ENCODE results near the gene FAM200B.
"Not testable (repeated sequence)": the region's sequence is repeated elsewhere in the genome, so short reads cannot be mapped to it uniquely, and the experiment has no call there.

Gene FAM200B

DNA sequence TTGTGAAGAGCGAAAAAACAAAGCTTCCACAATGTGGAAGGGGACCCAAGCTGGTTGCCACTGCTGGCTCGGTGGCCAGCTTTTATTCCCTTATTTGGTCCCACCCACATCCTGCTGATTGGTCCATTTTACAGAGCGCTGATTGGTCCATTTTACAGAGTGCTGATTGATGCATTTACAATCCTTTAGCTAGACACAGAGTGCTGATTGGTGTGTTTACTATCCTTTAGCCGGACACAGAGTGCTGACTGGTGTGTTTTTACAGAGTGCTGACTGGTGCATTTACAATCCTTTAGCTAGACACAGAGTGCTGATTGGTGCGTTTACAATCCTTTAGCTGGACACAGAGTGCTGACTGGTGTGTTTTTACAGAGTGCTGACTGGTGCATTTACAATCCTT lies 51.4 kb downstream of the FAM200B start:
- not testable (repeated sequence) for DNase-seq

DNA sequence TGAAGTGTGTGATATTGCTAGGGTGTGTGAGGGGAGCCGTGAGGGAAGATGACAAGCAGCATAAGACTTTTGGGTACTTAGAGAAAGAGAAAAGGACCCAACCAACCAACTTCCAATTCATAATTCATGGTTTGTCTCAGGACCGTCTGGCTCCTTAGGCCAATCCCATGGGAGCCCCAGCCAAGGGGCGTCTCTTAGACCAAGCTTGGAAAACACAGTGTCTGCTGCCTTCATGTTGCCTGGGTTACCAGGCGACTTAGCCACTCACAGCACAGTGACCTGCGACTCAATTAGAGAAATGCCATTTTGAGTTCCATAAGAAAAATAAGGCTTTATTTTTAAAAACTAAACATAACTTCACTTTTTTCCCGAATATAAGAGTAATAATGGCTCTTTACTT lies 53.9 kb downstream of the FAM200B start:
- no peak for DNase-seq

DNA sequence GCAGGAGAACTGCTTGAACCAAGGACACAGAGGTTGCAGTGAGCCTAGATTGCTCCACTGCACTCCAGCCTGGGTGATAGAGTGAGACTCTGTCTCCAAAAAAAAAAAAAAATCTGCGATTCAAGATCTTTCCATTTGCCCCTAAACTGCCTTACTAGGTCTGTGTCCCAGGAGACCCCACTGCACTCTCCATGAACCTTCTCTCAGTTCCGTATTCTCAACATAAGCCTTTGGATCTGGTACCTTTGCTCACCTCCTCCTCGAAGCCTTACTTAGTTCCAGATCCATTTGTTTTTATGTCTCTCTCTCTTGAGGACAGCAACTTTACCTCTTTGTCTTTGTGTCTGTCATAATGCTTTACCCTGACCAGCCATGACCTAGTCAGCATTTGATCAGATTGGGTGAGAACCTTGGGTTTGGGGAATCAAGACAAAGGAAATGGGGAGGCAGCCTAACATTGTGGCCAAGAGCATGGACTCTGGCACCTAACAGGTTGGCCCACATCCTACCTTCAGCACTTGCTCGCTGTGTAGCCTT lies 55.0 kb downstream of the FAM200B start:
- no peak for DNase-seq

- no peak for DNase-seq
These were observed 55.6 kb downstream of the FAM200B start for GRCh38 chr4:15737255-15737654.

DNA sequence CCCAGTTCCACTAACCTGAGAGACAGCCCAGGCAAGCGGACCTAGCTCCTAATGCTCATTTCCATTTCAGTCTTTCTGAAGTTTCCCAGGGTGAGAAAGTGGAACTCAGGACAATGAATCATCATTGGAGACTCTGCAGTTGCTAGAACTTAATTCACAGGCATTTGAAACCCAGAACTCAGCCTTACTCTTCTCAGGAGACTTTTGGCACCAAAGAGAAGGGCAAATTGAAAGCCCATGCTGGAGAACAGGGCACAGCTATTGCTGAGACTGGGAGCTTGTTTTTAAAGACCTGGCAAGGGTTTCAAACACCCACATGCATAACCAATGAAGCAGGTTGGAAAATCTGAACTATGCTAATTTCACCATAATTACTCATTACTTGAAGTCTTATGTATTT lies 57.2 kb downstream of the FAM200B start:
- DNase-seq: no peak
